ENCODE results near the gene CYP2A7. TPM values are rescaled to one million over a fixed set of nuclear protein-coding genes. Genes with fewer than 3 reads are reported as not detected.
"Not testable (repeated sequence)": the region's sequence is repeated elsewhere in the genome, so short reads cannot be mapped to it uniquely, and the experiment has no call there.

CYP2A7 gene
- polyA plus RNA-seq, 3 donors: not detected

GRCh38 chr19:40872209-40872608 lies 9.8 kb downstream of the CYP2A7 start:
- 100% methylated on average over 1 of the region's 2 CpGs for WGBS (ENCODE audit: insufficient coverage)
- intact Hi-C loops (cut with micrococcal nuclease): no loop called here

GRCh38 chr19:40867701-40868100 lies 14.3 kb downstream of the CYP2A7 start:
- H3K27me3 Mint-ChIP-seq (ENCODE audit: low read depth in 3 of 3): peaks cover 0 to 11% (median 10%) of the 10 kb centered on the region in 3 donors
- no peaks in the 10 kb centered on the region for H3K36me3 ChIP-seq (replicated peaks in 1 of 2; ENCODE audit: control insufficient read depth in 1 of 2, insufficient read depth in 2 of 2, low read length in 2 of 2)
- DNase-seq: no peak
- H3K4me1 Mint-ChIP-seq: peaks cover 8% of the 10 kb centered on the region
- no peaks in the 10 kb centered on the region for H3K27me3 ChIP-seq (ENCODE audit: control insufficient read depth in 2 of 2, insufficient read depth in 2 of 2, low read length in 2 of 2)
- H3K9ac ChIP-seq (ENCODE audit: insufficient read depth, low read length, poor library complexity, severe bottlenecking): no peak overlapping the region
- H3K27ac ChIP-seq (ENCODE audit: low read depth in 1 of 2, low read length in 2 of 2): no peak overlapping the region
- no peak overlapping the region for H3K4me3 Mint-ChIP-seq
- TF ChIP-seq CTCF (IDR thresholded peaks at IDR 0.05): no peak
- H3K36me3 Mint-ChIP-seq: no peaks in the 10 kb centered on the region
- H3K9me3 ChIP-seq (replicated peaks in 1 of 2; ENCODE audit: control insufficient read depth in 1 of 2, insufficient read depth in 1 of 2, low read length in 2 of 2): no peaks in the 10 kb centered on the region
- no peak overlapping the region for H3K4me2 ChIP-seq (replicated peaks; ENCODE audit: extremely low read depth, low read length, poor library complexity, severe bottlenecking)
- H3K79me2 ChIP-seq (ENCODE audit: insufficient read depth, low read length): no peaks in the 10 kb centered on the region
- H2AFZ ChIP-seq (ENCODE audit: insufficient read depth, low read depth, low read length, poor library complexity, severe bottlenecking): no peak overlapping the region
- no peak overlapping the region for H3K4me3 ChIP-seq (replicated peaks in 1 of 3; ENCODE audit: low read depth in 2 of 3, low read length in 3 of 3)
- H4K20me1 ChIP-seq (ENCODE audit: insufficient read depth, low read length): no peaks in the 10 kb centered on the region
- peaks cover 0 to 5% (median 0%) of the 10 kb centered on the region in 7 donors for H3K9me3 Mint-ChIP-seq
- intact Hi-C loops (cut with micrococcal nuclease): no loop called here
- H3K4me1 ChIP-seq (ENCODE audit: control insufficient read depth in 1 of 2, insufficient read depth in 2 of 2, low read length in 2 of 2): no peaks in the 10 kb centered on the region
- WGBS (ENCODE audit: insufficient coverage): 100% methylated on average over 3 of the region's 7 CpGs
- H3K27ac Mint-ChIP-seq: no peak overlapping the region

More at GRCh38 chr19:40872209-40872608, 9.8 kb downstream of the CYP2A7 start:
- H3K79me2 ChIP-seq (ENCODE audit: insufficient read depth, low read length): no peaks in the 10 kb centered on the region
- H3K9ac ChIP-seq (ENCODE audit: insufficient read depth, low read length, poor library complexity, severe bottlenecking): no peak overlapping the region
- no peak overlapping the region for H3K27ac Mint-ChIP-seq
- no peak overlapping the region for H3K27ac ChIP-seq (ENCODE audit: low read depth in 1 of 2, low read length in 2 of 2)
- no peak overlapping the region for H3K4me2 ChIP-seq (replicated peaks; ENCODE audit: extremely low read depth, low read length, poor library complexity, severe bottlenecking)
- H3K4me1 ChIP-seq (ENCODE audit: control insufficient read depth in 1 of 2, insufficient read depth in 2 of 2, low read length in 2 of 2): peaks cover 11 to 13% of the 10 kb centered on the region in 2 donors
- H3K27me3 Mint-ChIP-seq (ENCODE audit: low read depth in 3 of 3): peaks cover 5 to 12% (median 9%) of the 10 kb centered on the region in 3 donors
- H3K4me3 Mint-ChIP-seq: no peak overlapping the region
- no peaks in the 10 kb centered on the region for H3K36me3 Mint-ChIP-seq
- DNase-seq: no peak
- H3K4me3 ChIP-seq (replicated peaks in 1 of 3; ENCODE audit: low read depth in 2 of 3, low read length in 3 of 3): no peak overlapping the region
- TF ChIP-seq CTCF (IDR thresholded peaks at IDR 0.05): no peak
- no peaks in the 10 kb centered on the region for H3K9me3 ChIP-seq (replicated peaks in 1 of 2; ENCODE audit: control insufficient read depth in 1 of 2, insufficient read depth in 1 of 2, low read length in 2 of 2)
- peaks cover 19% of the 10 kb centered on the region for H3K4me1 Mint-ChIP-seq
- no peaks in the 10 kb centered on the region for H3K36me3 ChIP-seq (replicated peaks in 1 of 2; ENCODE audit: control insufficient read depth in 1 of 2, insufficient read depth in 2 of 2, low read length in 2 of 2)
- H4K20me1 ChIP-seq (ENCODE audit: insufficient read depth, low read length): no peaks in the 10 kb centered on the region
- no peaks in the 10 kb centered on the region for H3K27me3 ChIP-seq (ENCODE audit: control insufficient read depth in 2 of 2, insufficient read depth in 2 of 2, low read length in 2 of 2)
- H2AFZ ChIP-seq (ENCODE audit: insufficient read depth, low read depth, low read length, poor library complexity, severe bottlenecking): no peak overlapping the region
- peaks cover 0 to 7% (median 0%) of the 10 kb centered on the region in 7 donors for H3K9me3 Mint-ChIP-seq

- H3K4me1 ChIP-seq (ENCODE audit: control insufficient read depth in 1 of 2, insufficient read depth in 2 of 2, low read length in 2 of 2); H3K27me3 ChIP-seq (ENCODE audit: control insufficient read depth in 2 of 2, insufficient read depth in 2 of 2, low read length in 2 of 2); H3K36me3 ChIP-seq (replicated peaks in 1 of 2; ENCODE audit: control insufficient read depth in 1 of 2, insufficient read depth in 2 of 2, low read length in 2 of 2); H3K9me3 ChIP-seq (replicated peaks in 1 of 2; ENCODE audit: control insufficient read depth in 1 of 2, insufficient read depth in 1 of 2, low read length in 2 of 2); H3K27ac ChIP-seq (ENCODE audit: low read depth in 1 of 2, low read length in 2 of 2); H3K36me3 Mint-ChIP-seq; H3K4me3 Mint-ChIP-seq; H4K20me1 ChIP-seq (ENCODE audit: insufficient read depth, low read length); DNase-seq; H3K4me2 ChIP-seq (replicated peaks; ENCODE audit: extremely low read depth, low read length, poor library complexity, severe bottlenecking); intact Hi-C loops (cut with micrococcal nuclease); H3K9ac ChIP-seq (ENCODE audit: insufficient read depth, low read length, poor library complexity, severe bottlenecking); H3K9me3 Mint-ChIP-seq; H3K27ac Mint-ChIP-seq; H3K79me2 ChIP-seq (ENCODE audit: insufficient read depth, low read length); H3K4me3 ChIP-seq (replicated peaks in 1 of 3; ENCODE audit: low read depth in 2 of 3, low read length in 3 of 3); H3K4me1 Mint-ChIP-seq: not testable (repeated sequence)
- WGBS (ENCODE audit: insufficient coverage): no CpG with 5 or more reads among the region's 9 CpGs
- peak overlapping the region; percentile 13 for H2AFZ ChIP-seq (ENCODE audit: insufficient read depth, low read depth, low read length, poor library complexity, severe bottlenecking)
- peaks cover 0 to 11% (median 7%) of the 10 kb centered on the region in 3 donors for H3K27me3 Mint-ChIP-seq (ENCODE audit: low read depth in 3 of 3)
Measured at GRCh38 chr19:40864739-40865496, 17.1 kb downstream of the CYP2A7 start.

Measured in CD14-positive monocyte (primary cell).